ENCODE measurements around the gene MYT1.
A peak's percentile ranks its signal among the peaks of the same experiment; 100 is the strongest.

The MYT1 gene

DNA sequence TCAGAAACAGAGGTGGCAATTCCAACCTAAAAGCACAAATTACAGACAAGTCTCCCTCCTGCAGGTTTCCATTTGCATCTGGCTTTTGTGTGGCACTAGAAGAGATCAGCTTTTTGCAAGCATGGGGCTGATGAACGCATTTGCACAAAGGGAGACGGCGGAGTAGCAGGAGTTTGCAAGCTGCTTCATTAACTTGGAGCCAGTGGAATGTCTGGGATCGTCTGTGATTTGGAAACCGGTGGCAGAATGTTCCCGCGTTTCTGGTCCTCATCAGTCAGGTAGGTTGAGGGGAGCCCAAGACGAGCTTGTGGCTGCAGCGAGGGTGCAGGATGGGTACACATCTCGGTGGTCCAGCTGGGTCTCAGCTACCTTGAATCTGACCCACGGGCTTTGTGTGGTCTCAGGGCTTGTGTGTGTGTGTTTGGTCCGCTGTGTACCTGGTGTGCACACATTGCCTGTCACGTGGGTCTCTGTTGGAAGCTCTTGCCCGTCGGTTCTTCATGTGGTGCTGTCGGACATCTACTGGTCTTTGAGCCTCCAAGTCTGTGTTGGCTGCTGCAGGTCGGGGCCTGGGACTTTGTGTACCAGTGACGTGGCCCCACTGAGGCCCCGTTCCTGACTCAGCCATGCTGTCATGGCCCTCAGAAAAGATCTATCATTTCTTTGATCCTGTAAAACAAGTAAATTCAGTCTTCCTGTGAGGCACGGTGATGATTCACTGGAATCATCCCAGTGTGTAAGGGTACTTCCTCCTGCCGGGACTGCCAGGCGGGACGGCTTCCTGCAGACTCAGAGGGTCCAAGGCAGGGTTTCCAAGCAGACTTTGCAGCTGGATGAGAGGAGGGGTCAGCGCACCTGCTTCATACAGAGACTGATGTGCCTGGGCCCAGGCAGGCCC, 12.4 kb upstream of the MYT1 start:
- peak; percentile 95 for DNase-seq (ENCODE audit: low read depth)
- no peak overlapping the region for H3K4me3 ChIP-seq (ENCODE audit: low read length)
- TF ChIP-seq, protein P1, sequence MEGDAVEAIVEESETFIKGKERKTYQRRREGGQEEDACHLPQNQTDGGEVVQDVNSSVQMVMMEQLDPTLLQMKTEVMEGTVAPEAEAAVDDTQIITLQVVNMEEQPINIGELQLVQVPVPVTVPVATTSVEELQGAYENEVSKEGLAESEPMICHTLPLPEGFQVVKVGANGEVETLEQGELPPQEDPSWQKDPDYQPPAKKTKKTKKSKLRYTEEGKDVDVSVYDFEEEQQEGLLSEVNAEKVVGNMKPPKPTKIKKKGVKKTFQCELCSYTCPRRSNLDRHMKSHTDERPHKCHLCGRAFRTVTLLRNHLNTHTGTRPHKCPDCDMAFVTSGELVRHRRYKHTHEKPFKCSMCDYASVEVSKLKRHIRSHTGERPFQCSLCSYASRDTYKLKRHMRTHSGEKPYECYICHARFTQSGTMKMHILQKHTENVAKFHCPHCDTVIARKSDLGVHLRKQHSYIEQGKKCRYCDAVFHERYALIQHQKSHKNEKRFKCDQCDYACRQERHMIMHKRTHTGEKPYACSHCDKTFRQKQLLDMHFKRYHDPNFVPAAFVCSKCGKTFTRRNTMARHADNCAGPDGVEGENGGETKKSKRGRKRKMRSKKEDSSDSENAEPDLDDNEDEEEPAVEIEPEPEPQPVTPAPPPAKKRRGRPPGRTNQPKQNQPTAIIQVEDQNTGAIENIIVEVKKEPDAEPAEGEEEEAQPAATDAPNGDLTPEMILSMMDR (IDR thresholded peaks at IDR 0.05; ENCODE audit: insufficient read depth, low read depth, low read length, missing control alignments): no peak

DNA sequence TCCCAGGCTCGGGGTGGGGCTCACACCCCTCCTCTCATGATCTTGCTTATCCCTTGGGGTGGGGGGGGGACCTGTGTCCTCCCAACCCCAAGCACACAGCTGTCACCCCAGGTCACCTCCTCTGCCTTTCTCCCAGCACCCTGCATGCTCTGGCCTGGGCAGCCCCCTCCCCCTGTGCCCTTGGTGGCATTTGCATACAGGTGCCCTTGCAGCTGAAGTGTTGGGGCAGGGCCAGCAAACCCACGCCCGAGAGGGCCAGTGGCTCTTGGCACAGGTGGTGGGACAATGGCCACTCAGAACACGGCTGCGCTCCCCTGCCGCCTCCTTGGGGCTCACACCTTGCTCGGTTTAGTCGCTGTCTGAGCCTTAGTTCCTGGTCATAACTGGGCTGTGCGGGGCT, 11.3 kb upstream of the MYT1 start:
- TF ChIP-seq, protein P1 (IDR thresholded peaks at IDR 0.05; ENCODE audit: insufficient read depth, low read depth, low read length, missing control alignments): no peak
- DNase-seq (ENCODE audit: low read depth): no peak
- no peak overlapping the region for H3K4me3 ChIP-seq (ENCODE audit: low read length)

DNA sequence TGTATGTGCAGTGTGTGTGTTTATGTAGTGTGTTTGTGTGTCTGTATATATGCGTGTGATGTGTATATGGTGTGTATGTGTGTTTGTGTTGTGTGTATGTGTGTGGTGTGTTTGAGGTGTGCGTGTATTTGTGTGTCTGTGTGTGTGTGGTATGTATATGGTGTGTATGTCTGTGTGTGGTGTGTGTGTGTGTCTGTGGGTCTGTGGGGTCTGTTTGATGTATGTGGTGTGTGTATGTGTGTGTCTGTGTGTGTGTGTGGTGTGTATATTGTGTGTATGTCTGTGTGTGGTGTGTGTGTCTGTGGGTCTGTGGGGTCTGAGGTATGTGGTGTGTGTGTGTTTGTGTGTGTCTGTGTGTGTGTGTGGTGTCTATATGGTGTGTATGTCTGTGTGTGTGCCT, 10.8 kb upstream of the MYT1 start:
- no peak overlapping the region for H3K4me3 ChIP-seq (ENCODE audit: low read length)
- TF ChIP-seq, protein P1 (IDR thresholded peaks at IDR 0.05; ENCODE audit: insufficient read depth, low read depth, low read length, missing control alignments): no peak
- DNase-seq (ENCODE audit: low read depth): no peak

DNA sequence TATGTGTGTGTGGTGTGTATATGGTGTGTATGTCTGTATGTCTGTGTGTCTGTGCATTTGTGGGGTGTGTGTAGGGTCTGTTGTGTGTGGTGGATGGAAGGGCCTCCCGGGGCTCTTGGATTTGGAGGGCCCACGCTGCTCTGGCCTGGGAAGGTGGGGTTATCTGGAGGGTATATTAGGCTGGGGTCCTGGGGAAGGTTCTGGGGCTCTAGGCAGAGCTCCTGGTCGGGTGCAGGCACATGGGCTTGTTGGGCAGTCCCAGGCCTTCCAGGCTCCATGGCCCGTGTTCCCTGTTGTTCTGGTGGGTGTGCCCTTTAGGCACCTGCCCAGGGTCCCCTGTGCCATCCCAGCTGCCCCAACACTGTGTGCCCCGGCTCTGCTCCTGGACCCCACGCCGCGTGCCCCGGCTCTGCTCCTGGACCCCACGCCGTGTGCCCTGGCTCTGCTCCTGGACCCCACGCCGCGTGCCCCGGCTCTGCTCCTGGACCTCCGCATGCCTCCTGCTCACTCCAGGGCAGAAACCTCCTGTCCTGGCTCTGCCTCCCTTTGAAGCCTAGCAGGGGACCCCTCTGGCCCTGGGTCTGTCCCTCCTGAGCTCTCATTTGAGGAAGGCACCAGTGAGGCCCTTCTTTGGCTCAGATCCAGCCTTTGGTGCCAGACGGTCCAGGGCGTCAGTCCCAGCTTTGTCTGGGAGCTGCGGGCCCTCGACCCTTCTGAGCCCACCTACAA, 10.2 kb upstream of the MYT1 start:
- TF ChIP-seq, protein P1 (IDR thresholded peaks at IDR 0.05; ENCODE audit: insufficient read depth, low read depth, low read length, missing control alignments): no peak
- no peak for DNase-seq (ENCODE audit: low read depth)
- no peak overlapping the region for H3K4me3 ChIP-seq (ENCODE audit: low read length)

DNA sequence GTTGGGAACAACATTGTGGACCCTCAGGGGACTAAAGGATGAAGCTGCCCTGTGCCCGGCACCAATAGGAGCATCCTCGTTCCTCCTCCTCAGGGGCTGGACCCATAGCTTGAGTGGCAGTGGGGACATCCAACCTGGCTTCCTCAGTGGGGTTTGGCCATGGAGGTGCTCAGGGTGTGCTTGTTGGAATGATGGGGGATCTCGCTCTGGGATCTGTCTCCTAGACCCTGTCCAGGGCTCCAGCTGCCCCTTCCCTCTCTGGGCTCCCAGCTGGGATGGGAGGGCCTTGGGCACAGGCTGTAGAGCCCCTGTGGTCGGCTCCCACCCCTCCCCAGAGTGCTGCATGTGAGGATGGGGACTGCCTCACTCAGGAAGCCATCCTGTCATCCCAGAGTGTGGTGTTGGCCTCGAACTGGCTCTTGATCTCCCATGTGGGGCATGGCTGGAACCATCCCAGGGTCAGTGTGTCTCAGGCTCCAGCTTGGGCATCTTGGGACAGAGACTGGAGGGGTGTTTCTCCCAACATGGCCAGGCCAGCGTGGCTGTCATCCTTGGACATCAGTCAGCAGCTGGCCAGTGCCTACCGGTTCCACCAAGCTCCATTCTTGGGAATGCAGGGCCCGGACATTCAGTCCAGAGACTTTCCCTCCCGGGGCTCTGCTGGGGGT, 9.5 kb upstream of the MYT1 start:
- no peak overlapping the region for H3K4me3 ChIP-seq (ENCODE audit: low read length)

More for the DNA sequence above, 9.5 kb upstream of the MYT1 start:
- DNase-seq (ENCODE audit: low read depth): no peak
- TF ChIP-seq, protein P1 (IDR thresholded peaks at IDR 0.05; ENCODE audit: insufficient read depth, low read depth, low read length, missing control alignments): no peak
